Measurements from ENCODE around the gene HBE1.

DNA sequence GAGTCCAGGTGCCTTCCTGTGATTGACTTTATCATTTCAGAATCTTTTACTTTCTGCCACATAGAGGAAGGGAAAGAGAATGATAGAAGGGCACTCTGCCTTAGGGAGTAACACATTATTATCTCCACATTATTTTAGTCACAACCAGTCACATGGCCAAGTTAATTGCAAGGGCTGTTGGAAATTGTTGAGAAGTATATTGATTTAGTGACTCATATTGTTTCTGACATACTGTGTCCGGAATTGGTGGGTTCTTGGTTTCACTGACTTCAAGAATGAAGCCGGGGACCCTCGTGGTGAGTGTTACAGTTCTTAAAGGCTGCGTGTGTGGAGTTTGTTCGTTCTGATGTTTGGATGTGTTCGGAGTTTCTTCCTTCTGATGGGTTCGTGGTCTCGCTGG, 23.3 kb upstream of the HBE1 start:
- TF ChIP-seq POLR2AphosphoS5 (IDR thresholded peaks at IDR 0.05; ENCODE audit: low read depth) = no peak
- no peak for TF ChIP-seq ZNF114 (CRISPR knock-in tag; IDR thresholded peaks at IDR 0.05)
- TF ChIP-seq, protein P1, sequence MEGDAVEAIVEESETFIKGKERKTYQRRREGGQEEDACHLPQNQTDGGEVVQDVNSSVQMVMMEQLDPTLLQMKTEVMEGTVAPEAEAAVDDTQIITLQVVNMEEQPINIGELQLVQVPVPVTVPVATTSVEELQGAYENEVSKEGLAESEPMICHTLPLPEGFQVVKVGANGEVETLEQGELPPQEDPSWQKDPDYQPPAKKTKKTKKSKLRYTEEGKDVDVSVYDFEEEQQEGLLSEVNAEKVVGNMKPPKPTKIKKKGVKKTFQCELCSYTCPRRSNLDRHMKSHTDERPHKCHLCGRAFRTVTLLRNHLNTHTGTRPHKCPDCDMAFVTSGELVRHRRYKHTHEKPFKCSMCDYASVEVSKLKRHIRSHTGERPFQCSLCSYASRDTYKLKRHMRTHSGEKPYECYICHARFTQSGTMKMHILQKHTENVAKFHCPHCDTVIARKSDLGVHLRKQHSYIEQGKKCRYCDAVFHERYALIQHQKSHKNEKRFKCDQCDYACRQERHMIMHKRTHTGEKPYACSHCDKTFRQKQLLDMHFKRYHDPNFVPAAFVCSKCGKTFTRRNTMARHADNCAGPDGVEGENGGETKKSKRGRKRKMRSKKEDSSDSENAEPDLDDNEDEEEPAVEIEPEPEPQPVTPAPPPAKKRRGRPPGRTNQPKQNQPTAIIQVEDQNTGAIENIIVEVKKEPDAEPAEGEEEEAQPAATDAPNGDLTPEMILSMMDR (conservative IDR thresholded peaks at IDR 0.05; ENCODE audit: low read depth in 2 of 2) = no peak
- TF ChIP-seq EZH2 (IDR thresholded peaks at IDR 0.05; ENCODE audit: low read depth, unreplicated experiment) = no peak
- TF ChIP-seq, protein P2, sequence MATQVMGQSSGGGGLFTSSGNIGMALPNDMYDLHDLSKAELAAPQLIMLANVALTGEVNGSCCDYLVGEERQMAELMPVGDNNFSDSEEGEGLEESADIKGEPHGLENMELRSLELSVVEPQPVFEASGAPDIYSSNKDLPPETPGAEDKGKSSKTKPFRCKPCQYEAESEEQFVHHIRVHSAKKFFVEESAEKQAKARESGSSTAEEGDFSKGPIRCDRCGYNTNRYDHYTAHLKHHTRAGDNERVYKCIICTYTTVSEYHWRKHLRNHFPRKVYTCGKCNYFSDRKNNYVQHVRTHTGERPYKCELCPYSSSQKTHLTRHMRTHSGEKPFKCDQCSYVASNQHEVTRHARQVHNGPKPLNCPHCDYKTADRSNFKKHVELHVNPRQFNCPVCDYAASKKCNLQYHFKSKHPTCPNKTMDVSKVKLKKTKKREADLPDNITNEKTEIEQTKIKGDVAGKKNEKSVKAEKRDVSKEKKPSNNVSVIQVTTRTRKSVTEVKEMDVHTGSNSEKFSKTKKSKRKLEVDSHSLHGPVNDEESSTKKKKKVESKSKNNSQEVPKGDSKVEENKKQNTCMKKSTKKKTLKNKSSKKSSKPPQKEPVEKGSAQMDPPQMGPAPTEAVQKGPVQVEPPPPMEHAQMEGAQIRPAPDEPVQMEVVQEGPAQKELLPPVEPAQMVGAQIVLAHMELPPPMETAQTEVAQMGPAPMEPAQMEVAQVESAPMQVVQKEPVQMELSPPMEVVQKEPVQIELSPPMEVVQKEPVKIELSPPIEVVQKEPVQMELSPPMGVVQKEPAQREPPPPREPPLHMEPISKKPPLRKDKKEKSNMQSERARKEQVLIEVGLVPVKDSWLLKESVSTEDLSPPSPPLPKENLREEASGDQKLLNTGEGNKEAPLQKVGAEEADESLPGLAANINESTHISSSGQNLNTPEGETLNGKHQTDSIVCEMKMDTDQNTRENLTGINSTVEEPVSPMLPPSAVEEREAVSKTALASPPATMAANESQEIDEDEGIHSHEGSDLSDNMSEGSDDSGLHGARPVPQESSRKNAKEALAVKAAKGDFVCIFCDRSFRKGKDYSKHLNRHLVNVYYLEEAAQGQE (IDR thresholded peaks at IDR 0.05; ENCODE audit: unreplicated experiment) = no peak
- TF ChIP-seq NANOG (IDR thresholded peaks at IDR 0.05; ENCODE audit: borderline replicate concordance) = no peak
- TF ChIP-seq, protein P3, sequence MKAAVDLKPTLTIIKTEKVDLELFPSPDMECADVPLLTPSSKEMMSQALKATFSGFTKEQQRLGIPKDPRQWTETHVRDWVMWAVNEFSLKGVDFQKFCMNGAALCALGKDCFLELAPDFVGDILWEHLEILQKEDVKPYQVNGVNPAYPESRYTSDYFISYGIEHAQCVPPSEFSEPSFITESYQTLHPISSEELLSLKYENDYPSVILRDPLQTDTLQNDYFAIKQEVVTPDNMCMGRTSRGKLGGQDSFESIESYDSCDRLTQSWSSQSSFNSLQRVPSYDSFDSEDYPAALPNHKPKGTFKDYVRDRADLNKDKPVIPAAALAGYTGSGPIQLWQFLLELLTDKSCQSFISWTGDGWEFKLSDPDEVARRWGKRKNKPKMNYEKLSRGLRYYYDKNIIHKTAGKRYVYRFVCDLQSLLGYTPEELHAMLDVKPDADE (IDR thresholded peaks at IDR 0.05) = no peak
- no peak for TF ChIP-seq EZH2phosphoT487 (IDR thresholded peaks at IDR 0.05; ENCODE audit: unreplicated experiment)
- no peak for TF ChIP-seq CREB1 (CRISPR knock-in tag; IDR thresholded peaks at IDR 0.05; ENCODE audit: low read depth)
